Measurements from ENCODE around the gene ZNF845. TPM values are rescaled to one million over a fixed set of nuclear protein-coding genes. Genes with fewer than 3 reads are reported as not detected.
A peak's percentile ranks its signal among the peaks of the same experiment; 100 is the strongest.
"Not testable (repeated sequence)": the region's sequence is repeated elsewhere in the genome, so short reads cannot be mapped to it uniquely, and the experiment has no call there.

Gene ZNF845
- total RNA-seq, 1 experiment from 2014 or later, result 18.5 TPM

GRCh38 chr19:53394974-53395839 lies 61.7 kb downstream of the ZNF845 start, which contains the start of gene ZNF765 (continued):
- TF ChIP-seq RELA (CRISPR knock-in tag; IDR thresholded peaks at IDR 0.05; ENCODE audit: borderline replicate concordance) (no peak), ZSCAN18 (CRISPR knock-in tag; IDR thresholded peaks at IDR 0.05) (no peak), RORB (CRISPR knock-in tag; IDR thresholded peaks at IDR 0.05) (no peak), SP1 (CRISPR knock-in tag; conservative IDR thresholded peaks at IDR 0.05) (peak; percentile 82)

GRCh38 chr19:53395840-53396524 lies 62.4 kb downstream of the ZNF845 start:
- Mint-ChIP-seq H3K4me1 (peaks cover 41% of the 10 kb centered on the region), H3K36me3 (peaks cover 18% of the 10 kb centered on the region), H3K4me3 (peak overlapping the region; percentile 88)
- POLR2A ChIA-PET; H3K27me3 Mint-ChIP-seq (ENCODE audit: low read depth); DNase-seq (ENCODE audit: low spot score); H3K9me3 Mint-ChIP-seq; H3K27ac Mint-ChIP-seq; ATAC-seq: not testable (repeated sequence)
- CTCF ChIA-PET, result interaction anchor here (1.1 to 3.5 kb wide), 6 partner anchors 27 to 200 kb away, joined by 3 to 25 read pairs (median 4); partner anchors contain the start of gene ZNF845

- no peaks in the 10 kb centered on the region for H3K9me3 Mint-ChIP-seq
- no peaks in the 10 kb centered on the region for H3K27me3 Mint-ChIP-seq (ENCODE audit: low read depth)
- H3K36me3 Mint-ChIP-seq, result peaks cover 22% of the 10 kb centered on the region
- TF ChIP-seq MYBL2 (CRISPR knock-in tag; IDR thresholded peaks at IDR 0.05), result no peak
- TF ChIP-seq NR2C2 (CRISPR knock-in tag; IDR thresholded peaks at IDR 0.05), result no peak
- TF ChIP-seq NR3C1 (CRISPR knock-in tag; conservative IDR thresholded peaks at IDR 0.05; ENCODE audit: low read depth), result no peak
- TF ChIP-seq TEAD4 (CRISPR knock-in tag; IDR thresholded peaks at IDR 0.05), result no peak
- TF ChIP-seq GRHL2 (CRISPR knock-in tag; IDR thresholded peaks at IDR 0.05; ENCODE audit: insufficient replicate concordance, severe bottlenecking), result no peak
- no peak for TF ChIP-seq USF1 (CRISPR knock-in tag; IDR thresholded peaks at IDR 0.05)
- TF ChIP-seq ZNF532 (CRISPR knock-in tag; IDR thresholded peaks at IDR 0.05; ENCODE audit: borderline replicate concordance), result no peak
- no peak for TF ChIP-seq ZNF396 (CRISPR knock-in tag; IDR thresholded peaks at IDR 0.05; ENCODE audit: borderline replicate concordance)
- no peak for TF ChIP-seq ELF4 (CRISPR knock-in tag; IDR thresholded peaks at IDR 0.05; ENCODE audit: low read depth)
- TF ChIP-seq ATF2 (CRISPR knock-in tag; IDR thresholded peaks at IDR 0.05; ENCODE audit: borderline replicate concordance, low read depth), result no peak
- no peak for TF ChIP-seq E2F1 (CRISPR knock-in tag; IDR thresholded peaks at IDR 0.05)
- no peak for TF ChIP-seq E2F4 (CRISPR knock-in tag; IDR thresholded peaks at IDR 0.05; ENCODE audit: borderline replicate concordance, low read depth)
- TF ChIP-seq TCF7 (CRISPR knock-in tag; IDR thresholded peaks at IDR 0.05; ENCODE audit: low read depth), result no peak
- TF ChIP-seq ERG (CRISPR knock-in tag; IDR thresholded peaks at IDR 0.05), result no peak
- POLR2A ChIA-PET, result no interaction called here
- DNase-seq (ENCODE audit: low spot score), result no peak
- H3K4me3 Mint-ChIP-seq, result peak overlapping the region; percentile 88
- ATAC-seq, result no peak
- H3K4me1 Mint-ChIP-seq, result peaks cover 41% of the 10 kb centered on the region
- no peak overlapping the region for H3K27ac Mint-ChIP-seq
- CTCF ChIA-PET, result interaction anchor here (1.1 to 3.5 kb wide), 4 partner anchors 28 to 201 kb away, joined by 4 to 25 read pairs (median 5); no protein-coding TSS in a partner anchor
Measured at GRCh38 chr19:53396525-53396868, 62.9 kb downstream of the ZNF845 start.
